HG03103 (cell line): Measurements from ENCODE around the gene HIGD1B.

Experiments
- ATAC-seq: cut with Tn5 transposase; IDR thresholded peaks from one replicate; pipeline ENCODE4 v1.9.1; 2021; ENCODE audit warnings: low read depth; ENCODE audit not compliant: unreplicated experiment

Gene HIGD1B

DNA sequence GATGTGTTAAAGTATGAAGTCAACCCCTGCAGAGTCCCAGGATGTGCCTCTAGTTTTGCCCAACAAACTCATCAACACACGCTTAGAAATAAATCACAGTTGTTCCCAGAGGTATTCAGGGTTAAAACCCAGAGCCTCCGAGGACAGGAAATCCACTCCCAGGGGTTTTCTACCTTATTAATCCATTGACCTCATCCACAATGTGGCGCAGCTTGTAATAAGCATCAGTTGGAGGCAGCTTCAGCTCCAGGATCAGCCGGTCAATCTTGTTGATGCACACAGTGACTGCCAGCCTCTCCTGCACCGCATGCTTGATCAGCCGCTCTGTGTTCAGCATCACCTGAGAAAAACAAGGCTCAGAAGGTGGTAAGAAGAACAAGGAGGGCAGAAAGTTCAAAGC, 28.1 kb downstream of the HIGD1B start:
- no peak for ATAC-seq

DNA sequence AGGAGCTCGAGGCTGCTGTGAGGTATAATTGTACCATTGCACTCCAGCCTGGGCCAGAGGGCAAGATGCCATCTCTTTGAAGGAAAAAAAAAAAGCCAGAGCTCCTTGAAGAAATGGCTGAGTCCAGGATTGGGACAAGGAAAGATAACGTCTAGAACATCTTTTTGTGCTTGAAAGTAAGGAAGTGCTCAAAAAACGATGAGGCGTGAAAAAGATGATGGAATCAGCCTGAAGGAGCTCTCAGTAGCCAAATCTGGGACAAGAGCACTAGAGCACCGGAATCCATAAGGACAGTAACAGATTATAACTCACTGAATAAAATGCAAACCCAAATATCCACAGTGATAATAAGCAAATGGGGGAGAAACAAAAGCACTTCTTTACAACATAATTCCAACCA, 29.4 kb downstream of the HIGD1B start:
- ATAC-seq = no peak

DNA sequence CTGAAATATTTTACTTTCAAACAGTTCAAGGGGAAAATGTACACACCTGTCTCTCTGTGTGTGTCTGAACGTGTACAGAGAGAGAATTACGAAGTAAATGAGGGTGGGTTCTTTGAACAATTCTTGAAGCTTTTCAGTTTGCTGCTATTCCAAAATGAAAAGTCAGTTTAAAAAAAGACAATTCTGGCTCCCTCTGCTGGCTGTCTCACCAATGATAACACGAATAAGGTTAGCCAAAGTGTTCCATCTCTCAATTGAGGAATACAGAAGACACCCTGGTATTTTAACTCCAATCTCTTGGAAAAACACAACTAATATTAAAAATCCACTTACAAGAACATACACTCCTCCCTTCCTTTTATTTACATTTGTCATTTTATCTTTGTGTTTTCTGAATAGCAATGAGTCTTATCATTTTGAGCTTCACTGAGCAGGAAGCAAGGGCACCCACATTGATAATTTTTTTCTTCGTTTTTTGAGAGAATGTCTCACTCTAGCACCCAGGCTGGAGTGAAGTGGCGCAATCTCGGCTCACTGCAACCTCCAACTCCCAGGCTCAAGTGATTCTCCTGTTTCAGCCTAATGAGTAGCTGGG, 31.0 kb downstream of the HIGD1B start:
- ATAC-seq = no peak

DNA sequence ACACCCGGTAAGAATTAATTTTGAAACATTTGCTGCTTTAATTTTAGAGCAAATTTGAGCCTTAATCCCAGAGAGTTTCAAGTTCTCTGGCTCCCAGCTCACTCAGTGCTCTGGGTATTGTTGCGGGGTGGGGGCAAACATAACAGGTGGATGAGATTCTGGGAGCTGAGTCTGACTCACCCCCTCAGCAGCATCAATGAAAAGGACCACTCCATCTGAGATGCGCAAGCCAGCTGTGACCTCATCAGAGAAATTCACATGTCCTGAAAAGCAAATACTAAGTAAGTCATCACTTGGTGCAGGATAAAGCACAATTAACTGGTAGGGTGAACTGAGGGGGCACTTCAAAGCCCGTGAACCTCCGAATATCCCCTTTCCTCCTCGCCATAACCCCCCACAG, 31.7 kb downstream of the HIGD1B start:
- ATAC-seq = no peak

DNA sequence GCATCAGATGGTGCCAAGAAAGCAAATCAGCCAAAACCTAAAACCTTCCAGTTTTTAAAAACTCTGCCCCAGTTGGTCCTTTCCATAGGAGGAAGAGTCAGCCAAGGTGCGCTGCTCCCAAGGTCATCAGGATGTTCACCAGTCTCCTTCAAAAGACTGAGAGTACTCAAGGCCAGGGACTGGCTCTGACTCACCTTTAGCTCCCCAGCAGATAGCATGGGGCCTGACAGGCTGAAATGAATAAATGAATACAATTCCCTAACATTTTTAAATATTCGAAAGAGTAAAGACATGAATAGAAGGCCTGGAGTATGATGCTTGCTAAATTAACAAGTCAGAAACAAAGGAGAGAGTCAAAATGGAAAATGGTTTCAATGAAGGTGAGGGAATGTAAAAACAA, 32.4 kb downstream of the HIGD1B start:
- no peak for ATAC-seq

DNA sequence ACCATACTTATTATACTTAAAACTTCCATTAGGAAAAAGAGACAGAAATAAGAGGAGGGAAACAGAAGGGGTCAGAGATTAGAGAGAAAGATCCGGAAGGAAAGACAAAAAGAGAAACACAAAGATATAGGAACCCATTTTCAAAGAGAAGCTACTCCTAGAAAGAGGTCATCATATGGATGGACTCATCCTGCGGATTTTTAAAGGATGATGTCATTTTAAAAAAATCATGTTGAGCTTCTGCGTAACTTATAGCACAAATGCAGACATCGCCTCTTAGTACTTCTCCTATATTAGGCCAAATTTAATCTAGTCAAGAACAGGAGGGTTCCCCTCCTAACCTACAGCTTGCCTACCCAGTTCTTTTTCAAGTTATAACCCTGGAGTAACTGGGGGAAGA, 33.5 kb downstream of the HIGD1B start:
- no peak for ATAC-seq

DNA sequence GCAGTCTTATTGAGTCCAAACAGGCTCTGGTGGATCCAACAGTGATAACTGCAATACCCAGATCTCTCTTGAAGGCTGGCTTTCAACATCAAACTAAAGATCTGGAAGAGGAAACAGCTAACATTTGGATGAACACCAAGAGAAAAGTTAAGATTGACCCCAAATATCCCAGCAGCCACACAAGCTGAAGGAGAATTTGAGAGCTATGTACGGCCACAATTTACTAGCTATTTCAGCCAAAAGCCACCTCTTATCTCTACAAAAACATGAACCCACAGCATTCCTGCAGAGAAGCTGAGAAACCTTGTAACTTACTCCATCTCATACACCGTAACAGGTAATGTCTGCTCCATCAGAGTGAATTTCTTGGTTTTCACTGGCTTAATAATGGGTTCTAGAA, 37.3 kb downstream of the HIGD1B start:
- ATAC-seq = no peak

DNA sequence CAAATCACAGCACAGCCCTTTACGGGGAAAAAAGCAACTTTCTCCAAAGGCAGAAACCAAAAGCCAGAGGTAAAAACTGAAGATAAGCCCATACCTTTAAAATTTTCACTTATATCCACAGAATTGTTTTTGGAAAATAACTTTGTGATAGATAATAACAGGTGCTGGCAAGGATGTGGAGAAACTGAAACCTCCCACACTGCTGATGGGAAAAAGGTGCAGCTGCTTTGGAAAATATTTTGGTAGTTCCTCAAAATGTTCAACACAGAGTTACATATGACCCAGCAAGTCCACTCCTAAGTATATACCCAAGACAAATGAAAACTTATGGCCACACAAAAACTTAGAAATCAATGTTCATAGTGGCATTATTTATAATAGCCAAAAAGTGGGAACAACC, 39.3 kb downstream of the HIGD1B start:
- no peak for ATAC-seq

DNA sequence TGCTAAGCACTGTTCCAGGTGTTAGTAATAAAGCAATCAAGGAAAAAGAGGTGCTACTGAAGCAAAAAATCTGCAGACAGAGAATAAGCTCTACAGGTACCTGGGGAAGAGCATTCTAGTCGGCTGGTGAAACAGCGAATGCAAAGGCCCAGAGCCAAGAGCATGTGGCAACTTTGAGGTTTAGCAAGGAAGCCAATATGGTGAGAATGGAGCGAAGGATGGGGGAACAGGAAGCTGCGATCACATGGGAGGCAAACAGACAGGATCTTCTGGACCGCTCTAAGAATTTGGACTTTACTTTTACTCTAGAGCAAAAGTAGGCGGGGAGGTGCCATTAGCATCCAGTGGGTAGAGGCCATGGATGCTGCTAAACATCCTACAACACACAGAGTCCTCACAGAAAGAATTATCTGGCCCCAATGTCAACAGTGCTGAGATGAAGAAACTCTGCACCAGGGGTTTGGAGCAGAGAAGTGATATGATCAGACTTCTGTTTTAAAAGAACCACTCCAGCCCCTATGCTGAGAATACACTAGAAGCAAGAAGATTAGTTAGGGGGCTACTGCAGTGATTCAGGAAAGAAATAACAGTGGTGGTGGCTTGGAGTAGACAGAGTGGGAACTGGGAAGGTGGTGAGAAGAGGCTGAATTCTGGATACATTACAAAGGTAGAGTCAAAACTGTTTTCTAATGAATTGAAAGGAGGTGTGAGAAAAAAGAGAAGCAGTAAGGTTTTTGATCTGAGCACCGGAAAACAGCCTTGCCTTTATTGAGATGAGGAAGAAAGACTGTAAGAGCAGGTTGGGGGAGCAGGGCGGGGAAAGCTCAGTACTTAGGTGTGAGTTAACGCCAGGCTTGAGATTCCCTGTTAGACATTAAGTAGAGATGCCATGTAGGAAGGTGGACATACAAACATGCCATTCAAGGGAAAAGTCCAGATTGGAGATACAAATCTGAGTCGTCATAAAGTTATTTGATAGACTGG, 40.6 kb downstream of the HIGD1B start:
- no peak for ATAC-seq

DNA sequence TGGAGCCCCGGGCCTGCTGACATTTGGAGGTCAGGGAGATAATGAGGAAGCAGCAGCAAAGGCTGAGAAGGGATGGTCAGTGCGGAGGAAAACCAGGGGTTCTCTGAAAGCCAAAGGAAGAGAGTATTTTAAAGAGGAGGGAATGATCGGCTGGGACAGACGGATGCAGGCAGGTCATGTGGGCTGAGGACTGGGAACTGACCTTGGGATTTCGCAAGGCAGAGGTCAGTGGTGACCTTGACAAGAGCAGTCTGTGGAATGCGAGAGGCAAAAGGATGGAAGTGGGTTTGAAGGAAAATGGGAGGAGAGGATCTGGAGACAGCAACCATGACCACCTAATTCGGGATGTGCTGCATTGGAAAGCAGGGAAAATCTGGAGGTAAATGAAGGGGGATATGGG, 41.3 kb downstream of the HIGD1B start:
- ATAC-seq = no peak

DNA sequence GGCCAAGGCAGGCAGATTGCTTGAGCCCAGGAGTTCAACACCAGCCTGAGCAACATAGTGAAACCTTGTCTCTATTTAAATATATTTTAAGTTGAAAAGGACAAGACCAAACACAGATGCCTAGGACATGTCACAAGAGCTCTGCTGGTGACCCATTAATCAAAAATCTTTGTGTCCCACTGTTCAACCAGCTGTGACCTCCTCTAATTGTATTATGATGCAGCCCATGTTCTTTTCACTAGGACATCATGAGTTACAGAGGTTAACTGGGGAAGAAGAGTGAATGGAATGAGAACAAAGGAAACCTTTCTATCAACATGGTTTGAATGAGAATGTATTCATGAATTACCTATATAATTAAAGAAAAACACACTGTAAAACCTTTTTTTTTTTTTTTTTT, 44.6 kb downstream of the HIGD1B start:
- ATAC-seq = no peak

DNA sequence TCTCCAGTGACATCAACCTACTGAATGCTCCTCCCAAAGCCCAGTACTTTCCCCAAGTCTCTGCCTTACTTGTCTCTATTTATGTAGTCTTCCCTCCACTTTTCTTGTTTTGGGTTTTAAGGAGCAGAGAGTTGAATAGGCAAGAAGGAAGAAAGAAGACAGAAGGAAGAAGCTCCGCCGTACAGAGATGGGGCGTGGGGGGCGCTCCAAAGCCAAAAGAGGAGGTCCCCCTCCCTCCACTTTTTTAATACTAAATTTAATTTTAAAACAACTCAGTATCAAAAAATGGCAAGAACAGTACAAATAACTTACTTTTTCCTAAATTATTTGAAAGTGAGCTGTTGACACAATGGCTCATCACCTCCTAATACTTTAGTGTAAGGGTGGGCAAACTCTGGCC, 47.0 kb downstream of the HIGD1B start:
- no peak for ATAC-seq

DNA sequence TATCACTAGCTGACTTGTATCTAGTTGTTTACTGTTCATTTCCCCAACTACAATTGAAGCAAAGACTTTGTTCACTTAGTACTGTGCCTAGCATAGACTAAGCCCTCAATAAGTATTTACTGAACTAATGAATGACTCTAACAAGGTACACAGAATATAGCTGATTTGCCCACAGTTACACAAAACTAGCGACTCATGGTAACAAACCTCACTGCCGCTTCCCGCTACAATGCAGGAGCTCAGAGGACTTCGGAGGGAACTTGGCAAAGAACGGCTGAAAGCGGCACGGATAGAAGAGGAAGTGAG, 51.0 kb downstream of the HIGD1B start:
- ATAC-seq = no peak

DNA sequence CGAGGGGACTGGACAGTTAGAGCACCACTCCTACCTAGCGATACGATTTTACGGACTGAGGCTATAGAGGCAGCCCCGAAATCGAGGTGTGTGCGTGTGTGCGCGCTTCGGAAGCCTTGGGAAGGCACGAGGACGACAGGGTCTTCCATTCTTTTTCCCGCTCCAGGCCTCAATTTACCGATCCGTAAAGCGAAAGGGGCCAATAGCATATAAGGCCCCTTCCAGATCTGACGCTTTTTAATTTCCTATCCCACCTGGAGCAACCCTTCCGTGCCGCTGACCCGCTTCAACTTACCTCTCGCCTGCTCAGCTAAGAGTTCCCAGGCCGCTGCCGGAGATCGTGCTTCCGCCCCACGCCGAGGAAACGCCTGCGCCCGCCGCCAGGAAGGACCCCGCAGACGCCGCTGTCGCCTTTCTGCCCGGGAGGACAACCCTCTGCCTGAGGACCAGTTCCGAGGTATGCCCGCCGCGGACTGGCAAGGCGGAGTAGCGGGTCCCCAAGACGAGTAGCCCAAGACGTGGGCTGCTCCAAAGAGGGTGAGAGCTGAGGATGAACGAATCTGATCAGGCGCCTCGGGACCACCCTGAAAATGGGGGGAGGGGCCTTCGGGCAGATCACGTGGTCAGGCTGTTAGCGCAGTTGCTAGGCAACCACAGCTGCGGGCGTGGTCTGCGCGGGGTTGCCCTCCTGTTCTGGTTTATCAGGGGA, 51.5 kb downstream of the HIGD1B start, which contains the start of gene EFTUD2:
TSS of gene EFTUD2 (minus strand) at position 372 of the 709 bp plus-strand sequence. CDS start 4,924 bp downstream, outside the sequence.
- ATAC-seq = peak; percentile 70
